GM18511 (cell line): ENCODE measurements around the gene TTC34.
"Not testable (repeated sequence)": the region's sequence is repeated elsewhere in the genome, so short reads cannot be mapped to it uniquely, and the experiment has no call there.

Experiments used
- ATAC-seq: cut with Tn5 transposase; IDR thresholded peaks from one replicate; pipeline ENCODE4 v1.9.1; 2021; ENCODE audit warnings: mild to moderate bottlenecking, moderate library complexity; ENCODE audit not compliant: unreplicated experiment

TTC34 gene

GRCh38 chr1:2685671-2686070, 115.8 kb downstream of the TTC34 start:
- ATAC-seq, result not testable (repeated sequence)

- not testable (repeated sequence) for ATAC-seq
These were observed 116.6 kb downstream of the TTC34 start for GRCh38 chr1:2684878-2685277.

GRCh38 chr1:2684000-2684399, 117.5 kb downstream of the TTC34 start:
- not testable (repeated sequence) for ATAC-seq

DNA sequence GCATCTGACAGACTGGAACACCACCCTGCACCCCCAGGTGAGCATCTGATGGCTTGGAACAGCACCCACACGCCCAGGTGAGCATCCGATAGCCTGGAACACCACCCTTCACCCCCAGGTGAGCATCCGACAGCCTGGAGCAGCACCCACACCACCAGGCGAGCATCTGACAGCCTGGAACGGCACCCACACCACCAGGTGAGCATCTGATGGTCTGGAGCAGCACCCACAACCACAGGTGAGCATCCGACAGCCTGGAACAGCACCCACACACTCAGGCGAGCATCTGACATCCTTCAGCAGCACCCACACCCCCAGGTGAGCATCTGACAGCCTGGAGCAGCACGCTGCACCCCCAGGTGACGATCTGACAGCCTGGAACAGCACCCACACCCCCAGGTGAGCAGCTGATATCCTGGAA, 118.2 kb downstream of the TTC34 start:
- not testable (repeated sequence) for ATAC-seq

- not testable (repeated sequence) for ATAC-seq
These were observed 118.6 kb downstream of the TTC34 start for GRCh38 chr1:2682879-2683278.

- ATAC-seq, result not testable (repeated sequence)
These were observed 124.8 kb downstream of the TTC34 start for GRCh38 chr1:2676726-2677125.

- not testable (repeated sequence) for ATAC-seq
These were observed 129.8 kb downstream of the TTC34 start for GRCh38 chr1:2671656-2672055.

DNA sequence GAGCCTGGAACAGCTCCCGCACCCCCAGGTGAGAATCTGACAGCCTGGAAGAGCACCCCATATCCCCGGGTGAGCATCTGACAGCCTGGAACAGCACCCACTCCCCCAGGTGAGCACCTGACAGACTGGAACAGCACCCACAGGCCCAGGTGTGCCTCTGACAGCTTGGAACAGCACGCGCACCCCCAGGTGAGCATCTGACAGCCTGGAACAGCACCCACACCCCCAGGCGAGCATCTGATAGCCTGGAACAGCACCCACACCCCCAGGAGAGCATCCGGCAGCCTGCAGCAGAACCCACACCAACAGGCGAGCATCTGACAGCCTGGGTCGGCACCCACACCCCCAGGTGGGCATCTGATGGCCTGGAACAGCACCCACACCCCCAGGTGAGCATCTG, 141.7 kb downstream of the TTC34 start:
- ATAC-seq, result not testable (repeated sequence)

- ATAC-seq, result not testable (repeated sequence)
These were observed 143.6 kb downstream of the TTC34 start for GRCh38 chr1:2657909-2658308.

- ATAC-seq, result not testable (repeated sequence)
These were observed 144.4 kb downstream of the TTC34 start for GRCh38 chr1:2657124-2657523.

DNA sequence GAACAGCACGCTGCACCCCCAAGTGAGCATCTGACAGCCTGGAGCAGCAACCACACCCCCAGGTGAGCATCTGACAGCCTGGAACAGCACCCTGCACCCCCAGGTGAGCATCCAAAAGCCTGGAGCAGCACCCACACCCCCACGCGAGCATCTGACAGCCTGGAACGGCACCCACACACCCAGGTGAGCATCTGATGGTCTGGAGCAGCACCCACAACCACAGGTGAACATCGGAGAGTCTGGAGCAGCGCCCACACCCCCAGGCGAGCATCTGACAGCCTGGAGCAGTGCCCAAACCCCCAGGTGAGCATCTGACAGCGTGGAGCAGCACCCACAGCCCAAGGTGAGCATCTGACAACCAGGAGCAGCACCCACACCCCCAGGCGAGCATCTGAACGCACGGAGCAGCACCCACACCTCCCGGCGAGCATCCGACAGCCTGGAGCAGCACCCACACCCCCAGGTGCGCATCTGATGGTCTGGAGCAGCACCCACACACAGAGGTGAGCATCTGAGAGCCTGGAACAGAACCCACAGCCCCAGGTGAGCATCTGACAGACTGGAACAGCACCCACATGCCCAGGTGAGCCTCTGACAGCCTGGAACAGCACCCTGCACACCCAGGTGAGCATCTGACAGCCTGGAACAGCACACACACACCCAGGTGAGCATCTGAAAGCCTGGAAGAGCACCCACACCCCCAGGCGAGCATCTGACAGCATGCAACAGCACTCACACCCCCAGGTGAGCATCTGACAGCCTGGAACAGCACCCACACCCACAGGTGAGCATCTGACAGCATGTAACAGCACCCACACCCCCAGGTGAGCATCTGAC, 145.7 kb downstream of the TTC34 start:
- ATAC-seq, result not testable (repeated sequence)

DNA sequence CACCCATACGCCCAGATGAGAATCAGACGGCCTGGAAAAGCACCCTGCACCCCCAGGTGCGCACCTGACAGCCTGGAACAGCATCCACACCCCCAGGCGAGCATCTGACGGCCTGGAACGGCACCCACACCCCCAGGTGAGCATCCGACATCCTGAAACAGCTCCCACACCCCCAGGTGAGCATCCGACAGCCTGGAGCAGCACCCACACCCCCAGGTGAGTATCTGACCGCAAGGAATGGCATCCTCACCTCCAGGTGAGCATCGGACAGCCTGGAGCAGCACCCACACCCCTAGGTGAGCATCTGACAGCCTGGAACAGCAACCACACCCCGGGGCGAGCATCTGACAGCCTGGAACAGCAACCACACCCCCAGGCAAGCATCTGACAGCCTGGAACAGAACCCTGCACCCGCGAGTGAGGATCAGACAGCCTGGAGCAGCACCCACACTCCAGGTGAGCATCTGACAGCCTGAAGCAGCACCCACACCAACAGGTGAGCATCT, 147.0 kb downstream of the TTC34 start:
- not testable (repeated sequence) for ATAC-seq

DNA sequence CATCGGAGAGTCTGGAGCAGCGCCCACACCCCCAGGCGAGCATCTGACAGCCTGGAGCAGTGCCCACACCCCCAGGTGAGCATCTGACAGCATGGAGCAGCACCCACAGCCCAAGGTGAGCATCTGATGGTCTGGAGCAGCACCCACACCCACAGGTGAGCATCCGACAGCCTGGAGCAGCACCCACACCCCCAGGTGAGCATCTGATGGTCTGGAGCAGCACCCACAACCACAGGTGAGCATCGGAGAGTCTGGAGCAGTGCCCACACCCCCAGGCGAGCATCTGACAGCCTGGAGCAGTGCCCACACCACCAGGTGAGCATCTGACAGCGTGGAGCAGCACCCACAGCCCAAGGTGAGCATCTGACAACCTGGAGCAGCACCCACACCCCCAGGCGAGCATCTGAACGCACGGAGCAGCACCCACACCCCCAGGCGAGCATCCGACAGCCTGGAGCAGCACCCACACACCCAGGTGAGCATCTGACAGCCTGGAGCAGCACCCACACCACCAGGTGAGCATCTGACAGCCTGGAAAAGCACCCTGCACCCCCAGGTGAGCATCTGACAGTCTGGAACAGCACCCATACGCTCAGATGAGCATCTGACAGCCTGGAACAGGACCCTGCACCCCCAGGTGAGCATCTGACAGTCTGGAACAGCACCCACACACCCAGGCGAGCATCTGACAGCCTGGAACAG, 147.6 kb downstream of the TTC34 start:
- ATAC-seq, result not testable (repeated sequence)

- ATAC-seq, result not testable (repeated sequence)
These were observed 148.4 kb downstream of the TTC34 start for GRCh38 chr1:2652926-2653571.

GRCh38 chr1:2652152-2652925, 149.2 kb downstream of the TTC34 start:
- not testable (repeated sequence) for ATAC-seq

DNA sequence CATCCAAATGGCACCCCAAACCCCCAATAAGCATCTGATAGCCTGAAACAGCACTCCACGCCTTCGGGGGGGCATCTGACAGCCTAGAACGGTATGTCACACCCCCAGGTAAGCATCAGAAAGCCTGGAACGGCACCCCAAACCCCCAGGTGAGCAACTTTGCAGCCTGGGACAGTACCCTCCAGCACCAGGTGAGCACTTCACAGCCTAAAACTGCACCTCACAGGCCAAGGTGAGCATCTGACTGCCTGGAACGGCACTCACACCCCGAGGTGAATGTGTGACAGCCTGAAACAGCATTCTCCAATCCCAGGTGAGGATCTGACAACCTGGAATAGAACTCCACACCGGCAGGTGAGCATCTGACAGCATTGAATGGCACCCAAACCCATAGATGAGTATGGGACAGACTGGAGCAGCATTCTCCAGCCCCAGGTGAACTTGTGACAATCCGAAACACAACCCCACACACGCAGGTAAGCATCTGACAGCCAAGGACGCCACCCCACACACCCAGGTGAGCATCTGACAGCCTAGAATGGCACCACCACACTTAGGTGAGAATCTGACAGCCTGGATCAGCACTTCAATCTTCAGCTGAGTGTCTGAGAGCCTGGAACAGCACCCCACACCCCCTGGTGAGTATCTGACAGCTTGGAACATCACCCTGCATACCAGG, 150.4 kb downstream of the TTC34 start:
- no peak for ATAC-seq

- ATAC-seq, result no peak
These were observed 154.7 kb downstream of the TTC34 start for GRCh38 chr1:2646837-2647236.

DNA sequence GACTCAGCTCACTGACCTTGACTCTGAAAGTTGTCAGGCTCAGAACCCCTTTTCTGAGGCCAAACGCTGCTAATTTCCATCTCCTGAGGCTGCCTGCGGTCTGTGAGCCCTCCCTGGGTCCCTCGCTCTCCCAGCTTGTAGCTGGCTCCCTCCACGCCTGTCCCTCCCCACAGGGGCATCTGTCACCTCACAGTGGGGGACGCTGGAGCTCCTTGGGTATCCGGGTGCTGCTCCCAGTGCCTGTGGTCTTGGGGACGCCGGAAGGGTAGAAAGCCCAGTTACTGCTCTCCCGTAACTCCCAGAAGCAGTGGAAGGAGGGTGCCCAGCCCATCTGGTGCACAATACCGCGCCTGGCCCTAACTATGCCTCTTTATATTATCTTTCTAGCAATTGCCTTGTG, 155.7 kb downstream of the TTC34 start:
- no peak for ATAC-seq

- no peak for ATAC-seq
These were observed 156.3 kb downstream of the TTC34 start for GRCh38 chr1:2645143-2645542.

DNA sequence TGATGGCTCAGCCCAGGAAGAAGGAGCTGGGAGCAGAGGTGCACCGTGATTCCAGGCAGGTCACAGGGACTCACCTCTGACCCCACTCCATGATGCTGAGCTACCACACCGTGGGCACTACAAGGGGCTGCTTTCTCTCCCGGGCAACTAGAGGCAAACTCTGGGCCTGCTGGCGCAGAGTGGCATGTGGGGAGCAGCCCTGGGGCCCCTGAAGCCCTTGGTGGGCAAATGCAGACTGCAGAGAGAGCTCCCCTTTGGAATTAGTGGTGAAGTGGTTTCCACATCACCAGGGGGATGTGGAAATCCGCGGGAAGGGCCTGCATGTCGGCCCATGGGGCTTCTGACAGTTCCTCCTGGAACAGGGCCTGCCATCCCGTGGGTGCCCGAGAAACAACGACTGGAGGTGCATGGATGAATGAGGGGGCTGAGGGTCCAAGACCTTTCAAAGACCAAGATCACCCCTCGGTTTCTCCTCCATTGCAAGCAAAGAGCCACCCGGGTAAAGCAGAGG, 156.8 kb downstream of the TTC34 start:
- ATAC-seq, result no peak
